H1 (cell line): ENCODE measurements around the gene DFFB. TPM values are rescaled to one million over a fixed set of nuclear protein-coding genes. Genes with fewer than 3 reads are reported as not detected.

Experiments used
- CTCF ChIA-PET: fragments of 300-600 bp; sonication (Branson Sonifier 250); formaldehyde crosslinking; loops from one replicate; lab custom pipeline; 2021; ENCODE audit not compliant: partially characterized antibody; lab: Charles Lee
- POLR2A ChIA-PET: fragments of 300-600 bp; sonication (Branson Sonifier 250); formaldehyde crosslinking; loops from one replicate; lab custom pipeline; 2021; ENCODE audit warnings: inconsistent platforms; ENCODE audit not compliant: partially characterized antibody; lab: Charles Lee
- DNase-seq, 2 experiments: peaks; one replicate each; pipeline versions ENCODE4 v3.0.0 to v3.0.0-alpha.2; 2010 to 2022; ENCODE audit warnings: low spot score in 2 of 2, low read depth in 1 of 2, mixed read lengths in 1 of 2
- FAIRE-seq: peaks from 2 replicates; lab custom pipeline; 2011; peaks lifted over from hg19 to GRCh38; lab: Jason Lieb, UNC
- H2AFZ ChIP-seq: 2 replicates; pipeline ENCODE4 v1.8.1; 2012; ENCODE audit warnings: low read length, inconsistent platforms
- H2AK5ac ChIP-seq: 2 replicates; pipeline ENCODE4 v1.6.1; 2013; ENCODE audit warnings: low read depth, low read length
- H2BK120ac ChIP-seq: replicated peaks from 2 replicates; pipeline ENCODE3; 2013; ENCODE audit warnings: low read depth, low read length, inconsistent platforms
- H2BK12ac ChIP-seq: 2 replicates; pipeline ENCODE4 v1.6.1; 2013; ENCODE audit warnings: low read depth, low read length
- H2BK15ac ChIP-seq: 2 replicates; pipeline ENCODE4 v1.6.1; 2013; ENCODE audit warnings: low read length
- H2BK20ac ChIP-seq: 2 replicates; pipeline ENCODE4 v1.6.1; 2013; ENCODE audit warnings: low read length
- H2BK5ac ChIP-seq: 2 replicates; pipeline ENCODE4 v1.6.1; 2013; ENCODE audit warnings: low read depth, low read length
- H3K14ac ChIP-seq: 2 replicates; pipeline ENCODE4 v1.6.1; 2013; ENCODE audit warnings: inconsistent platforms; ENCODE audit not compliant: insufficient read length
- H3K18ac ChIP-seq: 2 replicates; pipeline ENCODE4 v1.6.1; 2013; ENCODE audit warnings: low read length; ENCODE audit errors: extremely low read depth
- H3K23ac ChIP-seq: 2 replicates; pipeline ENCODE4 v1.6.1; 2013; ENCODE audit warnings: inconsistent platforms; ENCODE audit not compliant: insufficient read length
- H3K23me2 ChIP-seq: 2 replicates; pipeline ENCODE4 v1.6.1; 2013; ENCODE audit warnings: low read depth, low read length
- H3K27ac ChIP-seq: 2 replicates; pipeline ENCODE4 v1.6.1; 2011; ENCODE audit warnings: low read depth, low read length, inconsistent platforms
- H3K27me3 ChIP-seq, 4 experiments: replicated peaks in 1 of 4; 1 replicate in 1 of 4; 2 replicates in 3 of 4; pipeline versions ENCODE4 v1.6.1 to v1.8.1; 2011 to 2013; ENCODE audit warnings: low read length in 3 of 4, mild to moderate bottlenecking in 3 of 4, inconsistent platforms in 2 of 4, mixed read lengths in 2 of 4, moderate library complexity in 1 of 4; ENCODE audit not compliant: control insufficient read depth in 3 of 4, insufficient read depth in 3 of 4; ENCODE audit errors: extremely low read depth in 1 of 4
- H3K36me3 ChIP-seq, 4 experiments: 2 replicates each; pipeline versions ENCODE4 v1.6.1 to v1.8.1; 2011 to 2013; ENCODE audit warnings: mild to moderate bottlenecking in 4 of 4, low read length in 3 of 4, moderate library complexity in 2 of 4, control low read depth in 1 of 4, inconsistent platforms in 1 of 4; ENCODE audit not compliant: insufficient read depth in 4 of 4, control insufficient read depth in 2 of 4
- H3K4ac ChIP-seq: replicated peaks from 2 replicates; pipeline ENCODE3; 2013; ENCODE audit warnings: low read length, low read depth, mixed read lengths, inconsistent platforms; ENCODE audit not compliant: insufficient read length
- H3K4me1 ChIP-seq, 4 experiments: replicated peaks in 1 of 4; 1 replicate in 1 of 4; 2 replicates in 3 of 4; pipeline versions ENCODE4 v1.6.1 to v1.8.1; 2011 to 2013; ENCODE audit warnings: low read length in 3 of 4, inconsistent platforms in 2 of 4, mixed read lengths in 1 of 4; ENCODE audit not compliant: insufficient read depth in 4 of 4, control insufficient read depth in 3 of 4
- H3K4me2 ChIP-seq, 2 experiments: 2 replicates each; pipeline versions ENCODE4 v1.6.1 to v1.8.1; 2011 to 2013; ENCODE audit warnings: low read depth in 2 of 2, low read length in 2 of 2, control low read depth in 1 of 2, inconsistent platforms in 1 of 2, mild to moderate bottlenecking in 1 of 2; ENCODE audit not compliant: insufficient read depth in 1 of 2
- H3K4me3 ChIP-seq, 4 experiments: fragments of 200-600, 300-600 bp in 1 of 4; sonication (generic), shearing (Covaris generic), sonication (Bioruptor Twin) in 1 of 4; 2 replicates each; pipeline versions ENCODE4 v1.5.1 to v1.8.1; 2011 to 2016; ENCODE audit warnings: low read length in 4 of 4, low read depth in 3 of 4, control low read depth in 2 of 4, inconsistent platforms in 2 of 4, mild to moderate bottlenecking in 2 of 4, mixed read lengths in 1 of 4, moderate library complexity in 1 of 4; ENCODE audit not compliant: insufficient read depth in 2 of 4; ENCODE audit errors: extremely low read depth in 1 of 4
- H3K56ac ChIP-seq: replicated peaks from 2 replicates; pipeline ENCODE3; 2013; ENCODE audit warnings: low read depth, mild to moderate bottlenecking, mixed read lengths, low read length, inconsistent platforms; ENCODE audit not compliant: insufficient read length
- H3K79me1 ChIP-seq: 2 replicates; pipeline ENCODE4 v1.6.1; 2013; ENCODE audit warnings: low read depth, low read length, control low read depth
- H3K79me2 ChIP-seq, 2 experiments: 2 replicates each; pipeline versions ENCODE4 v1.6.1 to v1.8.1; 2012 to 2013; ENCODE audit warnings: low read length in 2 of 2, mild to moderate bottlenecking in 2 of 2, inconsistent platforms in 1 of 2; ENCODE audit not compliant: insufficient read depth in 2 of 2, control insufficient read depth in 1 of 2
- H3K9ac ChIP-seq, 4 experiments: replicated peaks in 1 of 4; 1 replicate in 1 of 4; 2 replicates in 3 of 4; pipeline versions ENCODE4 v1.6.1 to v1.8.1; 2011 to 2013; ENCODE audit warnings: low read depth in 3 of 4, low read length in 3 of 4, control low read depth in 2 of 4, mild to moderate bottlenecking in 2 of 4, moderate library complexity in 2 of 4, inconsistent platforms in 1 of 4; ENCODE audit errors: extremely low read depth in 1 of 4
- H3K9me3 ChIP-seq, 2 experiments: 2 replicates each; pipeline versions ENCODE4 v1.6.1 to v1.8.1; 2012 to 2013; ENCODE audit warnings: mild to moderate bottlenecking in 2 of 2, moderate library complexity in 2 of 2, control low read depth in 1 of 2, inconsistent platforms in 1 of 2, low read depth in 1 of 2, low read length in 1 of 2, mixed read lengths in 1 of 2; ENCODE audit not compliant: insufficient read depth in 2 of 2
- H4K20me1 ChIP-seq, 2 experiments: replicated peaks in 1 of 2; 2 replicates each; pipeline versions ENCODE3 to v1.8.1; 2011 to 2013; ENCODE audit warnings: inconsistent platforms in 2 of 2, low read length in 2 of 2, mild to moderate bottlenecking in 1 of 2; ENCODE audit not compliant: insufficient read depth in 2 of 2, control insufficient read depth in 1 of 2
- H4K5ac ChIP-seq: 2 replicates; pipeline ENCODE4 v1.6.1; 2013; ENCODE audit warnings: low read length, low read depth, mixed read lengths, inconsistent platforms; ENCODE audit not compliant: insufficient read length
- H4K8ac ChIP-seq: 2 replicates; pipeline ENCODE4 v1.8.0; 2013; ENCODE audit warnings: mild to moderate bottlenecking, moderate library complexity, low read length, inconsistent platforms; ENCODE audit not compliant: insufficient read depth; ENCODE audit errors: extremely low read depth
- H4K91ac ChIP-seq: replicated peaks from 2 replicates; pipeline ENCODE3; 2013; ENCODE audit warnings: low read length, mixed read lengths, inconsistent platforms; ENCODE audit not compliant: insufficient read length
- BCL11A ChIP-seq, 2 experiments: IDR thresholded peaks; one replicate each; pipeline ENCODE4 v1.6.1; 2011; ENCODE audit warnings: low read depth in 2 of 2, low read length in 2 of 2, mild to moderate bottlenecking in 2 of 2
- CEBPB ChIP-seq: IDR thresholded peaks from 2 replicates; pipeline ENCODE4 v1.6.1; 2012; ENCODE audit warnings: low read depth, low read length
- EP300 ChIP-seq, 2 experiments: IDR thresholded peaks; 1 replicate in 1 of 2; 2 replicates in 1 of 2; pipeline ENCODE4 v1.6.1; 2011 to 2012; ENCODE audit warnings: low read depth in 2 of 2, low read length in 2 of 2, mild to moderate bottlenecking in 2 of 2, borderline replicate concordance in 1 of 2, inconsistent platforms in 1 of 2, moderate library complexity in 1 of 2
- JUN ChIP-seq: IDR thresholded peaks from 2 replicates; pipeline ENCODE4 v1.6.1; 2011; ENCODE audit warnings: low read depth, mild to moderate bottlenecking, improper control_type of control experiment, low read length
- KDM5A ChIP-seq: fragments of 200-600 bp; IDR thresholded peaks from 2 replicates; pipeline ENCODE4 v1.7.1; 2012; ENCODE audit warnings: mild to moderate bottlenecking, low read length, inconsistent platforms, mixed read lengths
- MAX ChIP-seq: IDR thresholded peaks from 2 replicates; pipeline ENCODE4 v1.6.1; 2012; ENCODE audit warnings: inconsistent platforms
- NRF1 ChIP-seq: IDR thresholded peaks from 2 replicates; pipeline ENCODE4 v1.6.1; 2011; ENCODE audit warnings: mild to moderate bottlenecking, low read depth, low read length, improper control_type of control experiment
- RFX5 ChIP-seq: IDR thresholded peaks from 2 replicates; pipeline ENCODE4 v1.6.1; 2011; ENCODE audit warnings: low read depth, low read length, improper control_type of control experiment, borderline replicate concordance
- RNF2 ChIP-seq: fragments of 200-900, 300-1000 bp; sonication (generic); IDR thresholded peaks from 2 replicates; pipeline ENCODE4 v1.7.1; 2016; ENCODE audit warnings: borderline replicate concordance, low read depth, mild to moderate bottlenecking, antibody characterized with exemption, low read length; ENCODE audit not compliant: poor library complexity, severe bottlenecking; ENCODE audit errors: missing control alignments
- SUZ12 ChIP-seq: fragments of 200-600 bp; sonication (generic); IDR thresholded peaks from 2 replicates; pipeline ENCODE4 v1.6.1; 2012; ENCODE audit warnings: mild to moderate bottlenecking, inconsistent platforms, low read length, moderate library complexity, mixed read lengths
- TCF12 ChIP-seq: IDR thresholded peaks from 2 replicates; pipeline ENCODE4 v1.6.1; 2011; ENCODE audit warnings: low read depth, mild to moderate bottlenecking, low read length
- WGBS, 2 experiments: shearing (Covaris generic) in 1 of 2; methylation state at CpG; one replicate each; pipeline versions ENCODE4 v1.1.6 to v1.1.7; 2013 to 2015; ENCODE audit warnings: low lambda C conversion rate in 2 of 2, mixed read lengths in 2 of 2, inconsistent platforms in 1 of 2, low coverage in 1 of 2, missing lambda C conversion rate in 1 of 2; ENCODE audit not compliant: insufficient replicate concordance in 2 of 2, insufficient coverage in 1 of 2, insufficient read length in 1 of 2; ENCODE audit errors: extremely low coverage in 1 of 2, missing lambda C conversion rate in 1 of 2; 5-methylcytosine and 5-hydroxymethylcytosine counted together
- polyA plus RNA-seq, 7 experiments: library from polyadenylated mRNA; depleted of rRNA in 3 of 7; stranded (reverse) in 5 of 7; unstranded in 2 of 7; fragments of >200 nt in 5 of 7; fragments of 200-250 nt in 2 of 7; gene quantifications; 1 replicate in 5 of 7; 2 replicates in 1 of 7; 4 replicates in 1 of 7; pipeline versions ENCODE4 v1.2.1 to v1.2.3, GENCODE V29; 2011 to 2013; ENCODE audit warnings: missing spikeins in 2 of 7, mixed read lengths in 2 of 7
- total RNA-seq: library from RNA; stranded (reverse); fragmentation: NEBNext Ultra II Directional; extraction: Animal tissue kit (Norgen Biotek cat#: 25700); gene quantifications from 2 replicates; pipeline ENCODE4 v1.2.1, GENCODE V29; 2021

The DFFB gene
- total and polyA plus RNA-seq, 2 of the 8 experiments (the other 6 are each of a cell fraction or from before 2014, with no cell fraction given): 8.6 to 11.9 TPM

- 92% methylated on average over 15 of the region's 18 CpGs; no CpG with 5 or more reads in 1 of the 2 experiments for WGBS, 2 experiments
- no peaks in the 10 kb centered on the region for H3K79me2 ChIP-seq
- H3K27ac ChIP-seq: no peak overlapping the region
- POLR2A ChIA-PET: interaction anchor here (1.6 kb wide), 1 partner anchor 48 kb away, joined by 3 read pairs; no protein-coding TSS in a partner anchor
- no peak overlapping the region for H2AK5ac ChIP-seq
- H4K91ac ChIP-seq: no peak overlapping the region
- H3K23ac ChIP-seq: no peak overlapping the region
- H2AFZ ChIP-seq: no peak overlapping the region
- no peak overlapping the region for H2BK5ac ChIP-seq
- no peak overlapping the region for H3K4me2 ChIP-seq
- H3K18ac ChIP-seq: no peak overlapping the region
- H4K20me1 ChIP-seq: no peaks in the 10 kb centered on the region
- peaks cover under 1% of the 10 kb centered on the region; the same call in 1 of the 2 replicates for H3K23me2 ChIP-seq
- CTCF ChIA-PET: interaction anchor here (0.6 to 1.4 kb wide), 3 partner anchors 9 to 921 kb away, joined by 3 to 5 read pairs (median 4); no protein-coding TSS in a partner anchor
- no peak for FAIRE-seq
- no peaks in the 10 kb centered on the region for H3K9me3 ChIP-seq
- no peaks in the 10 kb centered on the region for H3K36me3 ChIP-seq
- no peaks in the 10 kb centered on the region for H3K27me3 ChIP-seq
- H3K4me3 ChIP-seq: no peak overlapping the region
- H3K79me1 ChIP-seq: no peaks in the 10 kb centered on the region; the same call in 1 of the 2 replicates
- H2BK20ac ChIP-seq: no peak overlapping the region
- 0 out of 2 replicates have a peak overlapping the region, but pooled peaks have one; percentile 17 for H2BK12ac ChIP-seq
- H2BK120ac ChIP-seq: no peak overlapping the region
- no peak overlapping the region for H3K4ac ChIP-seq
- peak overlapping the region; percentile 45; the same call in 1 of the 2 replicates for H4K8ac ChIP-seq
- H4K5ac ChIP-seq: no peak overlapping the region
- H3K14ac ChIP-seq: no peak overlapping the region
- H3K4me1 ChIP-seq: peaks cover 0 to 12% (median 4%) of the 10 kb centered on the region in 4 experiments; a peak in 3 of 7 replicates
- H3K56ac ChIP-seq: no peak overlapping the region
- no peak overlapping the region for H3K9ac ChIP-seq
- DNase-seq: no peak
- 0 out of 2 replicates have a peak overlapping the region, but pooled peaks have one; percentile 46 for H2BK15ac ChIP-seq
- TF ChIP-seq MAX (no peak), SUZ12 (no peak), NRF1 (no peak), TCF12 (no peak), CEBPB (no peak), JUN (no peak), KDM5A (no peak), EP300 (IDR thresholded peaks at IDR 0.05; ENCODE audit: borderline replicate concordance in 1 of 2, low read depth in 2 of 2, low read length in 2 of 2) (no peak), RNF2 (no peak), BCL11A (IDR thresholded peaks at IDR 0.05; ENCODE audit: low read depth in 2 of 2, low read length in 2 of 2) (no peak), RFX5 (no peak)
Observed at GRCh38 chr1:3905953-3906671, 48.8 kb downstream of the DFFB start.
